Measurements from ENCODE around the gene RASGRF2. TPM values are rescaled to one million over a fixed set of nuclear protein-coding genes. Genes with fewer than 3 reads are reported as not detected.

RASGRF2 gene
- total and polyA plus RNA-seq, 8 donors = 1.1 to 2.7 (median 1.4) TPM

GRCh38 chr5:80934751-80935150 lies 25.4 kb upstream of the RASGRF2 start:
- Histone ChIP-seq H3K27me3 (no peaks in the 10 kb centered on the region), H3K27ac (no peak overlapping the region), H3K36me3 (no peaks in the 10 kb centered on the region), H3K4me3 (no peak overlapping the region), H3K4me1 (no peaks in the 10 kb centered on the region), H3K9me3 (no peaks in the 10 kb centered on the region)
- intact Hi-C loops (cut with DNase I) = no loop called here
- TF ChIP-seq CTCF (IDR thresholded peaks at IDR 0.05) = no peak
- WGBS, 2 donors = 81 to 93% methylated on average over 4 of the region's 4 CpGs
- DNase-seq (no peak), ATAC-seq (no peak), FAIRE-seq (no peak)

- Histone ChIP-seq H3K27ac (no peak overlapping the region), H3K4me3 (no peak overlapping the region), H3K36me3 (no peaks in the 10 kb centered on the region), H3K9me3 (no peaks in the 10 kb centered on the region), H3K4me1 (no peaks in the 10 kb centered on the region), H3K27me3 (no peaks in the 10 kb centered on the region)
- intact Hi-C loops (cut with DNase I) = no loop called here
- no peak for TF ChIP-seq CTCF (IDR thresholded peaks at IDR 0.05)
- ATAC-seq (no peak), FAIRE-seq (no peak), DNase-seq (no peak)
- 34 to 40% methylated on average over 3 of the region's 3 CpGs for WGBS, 2 donors
Observed at GRCh38 chr5:80935811-80936385, 24.3 kb upstream of the RASGRF2 start.

DNA sequence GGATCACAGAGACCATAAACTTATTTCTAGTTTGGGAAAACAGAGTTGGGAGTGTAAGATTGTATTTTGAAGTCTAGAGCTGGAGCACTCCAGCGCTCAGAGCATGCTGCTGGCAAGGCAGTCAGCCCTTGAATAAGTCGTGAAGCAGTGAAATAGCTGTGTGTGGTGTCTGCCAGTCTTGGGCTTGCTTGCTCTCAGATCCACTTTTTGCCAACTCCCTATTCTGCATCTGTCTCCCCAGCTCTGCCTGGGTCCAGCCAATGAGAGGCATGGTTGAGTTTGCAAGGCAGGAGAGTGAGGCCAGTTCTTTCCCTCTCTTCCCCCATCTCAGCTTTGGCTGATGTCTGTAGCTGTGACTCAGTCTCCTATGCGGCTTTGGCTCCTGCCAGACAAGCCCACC lies 23.3 kb upstream of the RASGRF2 start:
- no peaks in the 10 kb centered on the region for H3K27me3 ChIP-seq
- no peak for TF ChIP-seq CTCF (IDR thresholded peaks at IDR 0.05)
- no peaks in the 10 kb centered on the region for H3K9me3 ChIP-seq
- intact Hi-C loops (cut with DNase I) = no loop called here
- 74 to 86% methylated on average over 3 of the region's 3 CpGs for WGBS, 2 donors
- no peak overlapping the region for H3K4me3 ChIP-seq
- ATAC-seq (no peak), DNase-seq (no peak), FAIRE-seq (no peak)
- no peaks in the 10 kb centered on the region for H3K36me3 ChIP-seq
- no peaks in the 10 kb centered on the region for H3K4me1 ChIP-seq
- H3K27ac ChIP-seq = no peak overlapping the region

DNA sequence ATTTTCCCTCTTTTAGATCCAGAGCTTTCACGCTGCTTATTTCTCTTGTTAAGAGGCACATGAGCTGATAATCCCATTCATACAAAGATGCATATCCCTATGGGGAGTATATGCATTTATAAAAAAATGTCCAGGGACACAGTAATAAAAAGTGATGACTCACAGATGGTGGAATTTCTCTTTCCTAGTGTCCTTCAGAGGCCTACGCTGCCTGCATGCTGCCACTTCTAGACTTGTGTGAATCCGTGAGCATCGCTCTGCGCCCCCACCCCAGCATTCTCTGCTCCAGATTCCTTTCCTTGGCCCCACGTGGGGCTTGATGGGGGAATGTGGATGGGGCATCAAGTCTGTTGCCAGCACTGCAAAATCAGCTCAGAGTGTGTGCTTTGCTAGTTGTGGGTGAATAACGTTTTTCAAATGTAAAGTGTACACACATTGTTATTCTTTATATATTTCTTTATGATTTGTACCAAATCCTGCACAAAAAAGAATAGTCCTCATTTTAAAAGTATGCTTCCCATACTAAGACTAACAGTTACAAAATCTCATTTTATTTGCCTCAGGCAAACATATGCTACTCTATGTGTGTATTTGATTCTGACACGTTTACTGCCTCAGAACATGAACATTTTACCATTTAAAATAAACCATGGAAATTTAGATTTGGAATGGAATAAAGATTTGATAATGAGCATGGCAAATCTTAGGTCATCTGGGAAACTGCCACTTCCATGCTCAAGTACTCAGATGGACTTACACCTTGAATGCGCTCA lies 22.4 kb upstream of the RASGRF2 start:
- WGBS, 2 donors = 71 to 77% methylated on average over 9 of the region's 9 CpGs
- H3K4me3 ChIP-seq = no peak overlapping the region
- no peak for TF ChIP-seq CTCF (IDR thresholded peaks at IDR 0.05)
- FAIRE-seq = no peak
- no peak for ATAC-seq
- H3K27me3 ChIP-seq = no peaks in the 10 kb centered on the region
- no peak overlapping the region for H3K27ac ChIP-seq
- H3K4me1 ChIP-seq = no peaks in the 10 kb centered on the region
- no peak for DNase-seq
- no peaks in the 10 kb centered on the region for H3K9me3 ChIP-seq
- H3K36me3 ChIP-seq = no peaks in the 10 kb centered on the region
- intact Hi-C loops (cut with DNase I) = no loop called here

DNA sequence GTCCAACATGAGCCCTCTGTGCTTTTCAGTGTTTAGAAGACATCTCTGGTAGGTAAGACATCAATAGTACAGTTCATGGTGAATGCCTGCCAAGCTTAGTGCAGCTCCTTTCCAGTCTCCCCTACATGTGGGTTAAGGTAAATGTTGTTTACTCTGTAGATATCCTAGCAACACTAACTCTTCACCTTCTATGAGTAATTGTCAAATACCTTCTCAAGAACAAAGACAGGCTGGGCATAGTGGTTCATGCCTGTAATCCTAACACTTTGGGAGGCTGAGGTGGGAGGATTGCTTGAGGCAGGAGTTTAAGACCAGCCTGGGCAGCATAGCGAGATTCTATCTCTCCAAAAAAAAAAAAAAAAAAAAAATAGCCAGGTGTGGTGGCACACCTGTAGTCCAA lies 18.7 kb upstream of the RASGRF2 start:
- FAIRE-seq (no peak), ATAC-seq (no peak), DNase-seq (no peak)
- intact Hi-C loops (cut with DNase I) = no loop called here
- no peaks in the 10 kb centered on the region for H3K27me3 ChIP-seq
- no peak for TF ChIP-seq CTCF (IDR thresholded peaks at IDR 0.05)
- H3K4me3 ChIP-seq = no peak overlapping the region
- no peaks in the 10 kb centered on the region for H3K4me1 ChIP-seq
- H3K36me3 ChIP-seq = no peaks in the 10 kb centered on the region
- no peak overlapping the region for H3K27ac ChIP-seq
- 67 to 100% methylated on average over 1 of the region's 1 CpG for WGBS, 2 donors
- no peaks in the 10 kb centered on the region for H3K9me3 ChIP-seq
